HG03045 (cell line): Measurements from ENCODE around the gene PRIM2.
A peak's percentile ranks its signal among the peaks of the same experiment; 100 is the strongest.
"Not testable (repeated sequence)": the region's sequence is repeated elsewhere in the genome, so short reads cannot be mapped to it uniquely, and the experiment has no call there.

Experiments
- ATAC-seq: cut with Tn5 transposase; IDR thresholded peaks from one replicate; pipeline ENCODE4 v1.9.1; 2021; ENCODE audit warnings: mild to moderate bottlenecking, moderate library complexity; ENCODE audit not compliant: unreplicated experiment

PRIM2 gene

DNA sequence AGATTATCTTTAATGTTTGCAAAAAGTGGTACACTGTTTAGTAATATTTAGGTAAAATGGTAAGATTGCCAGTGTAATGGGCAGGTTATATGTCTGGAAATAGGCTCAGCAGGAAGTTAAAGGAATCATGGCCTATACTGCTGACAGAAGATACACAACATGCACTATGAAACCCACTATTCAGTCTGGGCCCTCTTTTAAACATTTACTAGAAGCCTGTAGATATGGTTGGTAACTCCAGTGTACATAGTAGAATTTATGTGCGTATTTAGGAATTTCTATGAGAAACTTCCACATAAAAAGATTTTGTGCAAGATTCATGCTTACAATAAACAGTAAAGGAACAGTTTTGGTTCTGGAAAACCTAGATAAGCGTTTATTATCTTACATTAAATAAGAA is 178.8 kb downstream of the PRIM2 start:
- not testable (repeated sequence) for ATAC-seq

DNA sequence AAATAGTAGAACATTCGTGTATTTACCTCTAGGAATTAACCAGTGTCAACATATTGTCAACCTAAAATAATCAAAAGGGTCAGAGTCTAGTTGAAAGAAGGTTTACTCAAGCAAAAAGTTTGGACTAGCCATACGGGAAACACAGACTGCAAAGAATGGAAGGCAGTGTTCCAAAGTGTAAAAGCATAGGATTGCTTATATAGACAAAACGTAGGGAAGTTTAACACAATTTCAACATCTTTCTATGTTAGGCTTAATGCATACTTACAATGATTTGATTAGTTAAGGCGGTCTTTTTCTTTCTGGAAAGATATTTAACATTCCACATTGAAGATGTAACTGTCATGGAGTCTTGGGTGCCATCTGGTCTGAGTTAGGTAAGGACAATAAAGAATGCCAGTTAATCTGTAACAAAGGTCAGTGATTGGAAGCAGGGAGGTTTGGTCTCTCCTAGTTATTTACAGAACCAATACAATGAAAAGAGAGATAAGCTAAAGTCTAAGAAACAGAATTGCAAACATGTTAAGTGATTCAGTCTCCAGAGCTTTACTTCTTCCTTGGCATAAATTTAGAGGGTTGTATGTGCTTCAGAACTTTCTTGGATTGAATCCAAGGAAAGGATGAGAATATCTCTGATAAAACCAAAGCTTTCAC is 183.1 kb downstream of the PRIM2 start:
- not testable (repeated sequence) for ATAC-seq

GRCh38 chr6:57502387-57502786 is 185.0 kb downstream of the PRIM2 start:
- ATAC-seq = not testable (repeated sequence)

DNA sequence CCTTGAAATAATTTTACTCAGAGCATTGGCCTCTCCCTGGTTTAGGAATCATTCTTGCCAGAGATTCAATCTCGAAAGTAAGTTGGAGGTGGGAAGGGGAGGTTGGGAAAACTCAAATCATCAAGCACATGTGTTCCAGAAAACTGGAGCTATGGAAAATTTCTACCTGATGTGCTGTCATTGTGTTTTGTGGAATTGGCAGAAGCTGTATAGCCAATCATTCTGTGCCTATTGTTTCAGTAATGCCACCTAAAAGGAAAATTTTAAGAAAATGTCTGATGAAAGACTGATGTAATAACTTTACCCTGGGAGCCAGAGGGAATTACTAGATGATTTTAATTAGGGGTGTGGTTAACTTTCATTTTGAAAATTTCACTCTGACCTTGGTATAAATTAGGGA is 187.8 kb downstream of the PRIM2 start:
- not testable (repeated sequence) for ATAC-seq

- ATAC-seq = not testable (repeated sequence)
Observed at GRCh38 chr6:57510390-57510789, 193.0 kb downstream of the PRIM2 start.

- not testable (repeated sequence) for ATAC-seq
Observed at GRCh38 chr6:57515171-57515570, 197.7 kb downstream of the PRIM2 start.

DNA sequence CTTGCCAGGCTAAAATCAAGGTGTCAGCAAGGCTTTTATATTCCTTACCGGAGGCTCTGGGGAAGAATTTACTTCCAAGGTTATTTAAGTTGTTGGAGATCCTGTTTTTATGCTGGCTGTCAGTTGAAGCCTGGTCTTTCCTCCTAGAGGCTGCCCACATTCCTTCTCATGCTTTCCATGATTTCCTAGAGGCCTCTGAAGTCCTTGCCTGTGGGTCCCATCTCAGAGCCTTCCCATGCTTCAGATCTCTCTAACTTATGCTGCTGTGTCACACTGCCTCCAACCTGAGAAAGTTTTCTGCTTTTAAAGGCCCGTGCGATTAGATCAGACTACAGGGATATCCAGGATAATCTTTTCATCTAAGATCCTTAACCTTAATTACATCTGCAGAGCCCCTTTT is 198.4 kb downstream of the PRIM2 start:
- not testable (repeated sequence) for ATAC-seq

DNA sequence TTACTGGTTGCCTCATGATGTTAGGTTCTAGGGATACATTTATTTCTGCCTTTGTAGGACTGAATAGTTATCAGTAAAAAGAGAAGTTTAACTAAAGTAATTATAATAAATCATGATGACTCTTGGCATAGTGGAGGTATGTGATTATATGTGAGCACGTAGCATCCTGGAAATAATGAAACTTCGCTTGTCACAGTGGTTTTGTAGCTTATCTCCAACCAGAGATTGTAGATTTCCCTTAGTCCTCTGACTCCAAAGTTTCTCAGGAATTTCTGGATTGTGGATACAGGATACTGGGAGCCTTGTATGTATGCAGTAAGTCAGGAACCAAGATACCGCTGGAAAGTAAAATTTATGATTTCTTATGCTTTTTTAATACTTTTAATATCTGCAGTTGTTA is 199.3 kb downstream of the PRIM2 start:
- ATAC-seq = not testable (repeated sequence)

DNA sequence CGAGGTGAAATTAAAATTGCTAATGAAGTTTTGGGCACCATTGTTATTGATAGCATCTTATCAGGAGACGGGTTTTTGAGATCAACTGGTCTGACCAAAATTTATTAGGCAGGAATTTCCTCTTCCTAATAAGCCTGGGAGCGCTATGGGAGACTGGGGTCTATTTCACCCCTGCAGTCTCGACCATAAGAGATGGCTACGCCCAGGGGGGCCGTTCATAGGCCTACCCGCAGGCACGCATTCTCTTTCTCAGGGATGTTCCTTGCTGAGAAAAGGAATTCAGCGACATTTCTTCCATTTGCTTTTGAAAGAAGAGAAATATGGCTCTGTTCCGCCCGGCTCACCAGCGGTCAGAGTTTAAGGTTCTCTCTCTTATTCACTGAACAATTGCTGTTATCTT is 201.8 kb downstream of the PRIM2 start:
- not testable (repeated sequence) for ATAC-seq

DNA sequence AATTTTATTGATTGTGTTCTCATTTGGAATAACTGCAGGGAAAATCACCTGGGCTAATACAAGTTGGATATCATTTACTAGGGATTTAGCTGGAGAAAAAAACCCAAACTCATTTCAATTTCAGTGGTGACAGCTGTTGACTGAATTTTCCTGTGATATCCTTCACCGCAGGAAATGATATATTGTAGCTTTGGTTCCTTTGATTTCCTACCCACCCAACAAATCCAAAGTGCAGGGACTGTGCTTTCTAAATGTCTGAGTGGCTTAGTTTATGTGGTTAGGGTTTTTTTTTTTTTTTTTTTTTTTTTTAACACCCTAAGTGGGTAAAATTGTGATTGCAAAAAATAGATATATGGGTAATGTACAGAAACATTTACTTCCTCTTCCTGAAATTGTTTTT is 203.7 kb downstream of the PRIM2 start:
- not testable (repeated sequence) for ATAC-seq

DNA sequence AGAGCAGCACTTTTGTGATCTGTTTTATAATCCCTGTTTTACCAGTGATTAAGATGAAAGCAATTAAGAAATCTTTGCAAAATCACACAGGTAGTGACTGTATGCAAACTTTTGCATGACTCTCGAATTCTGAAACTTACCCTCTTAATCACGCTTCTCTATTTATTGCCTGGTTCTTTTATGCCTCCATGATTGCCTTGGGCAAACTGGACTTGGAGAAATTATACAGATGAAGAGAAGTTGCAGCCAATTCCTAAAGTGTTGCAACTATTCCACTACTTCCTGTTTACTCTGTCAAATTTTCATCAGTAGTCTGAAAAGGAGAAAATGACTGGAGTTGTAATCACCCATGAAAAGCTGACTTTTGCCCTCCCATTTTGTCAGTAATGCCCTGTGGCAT is 205.8 kb downstream of the PRIM2 start:
- ATAC-seq = not testable (repeated sequence)

- ATAC-seq = not testable (repeated sequence)
Observed at GRCh38 chr6:57529755-57530154, 212.3 kb downstream of the PRIM2 start.

- ATAC-seq = not testable (repeated sequence)
Observed at GRCh38 chr6:57532660-57533059, 215.2 kb downstream of the PRIM2 start.

DNA sequence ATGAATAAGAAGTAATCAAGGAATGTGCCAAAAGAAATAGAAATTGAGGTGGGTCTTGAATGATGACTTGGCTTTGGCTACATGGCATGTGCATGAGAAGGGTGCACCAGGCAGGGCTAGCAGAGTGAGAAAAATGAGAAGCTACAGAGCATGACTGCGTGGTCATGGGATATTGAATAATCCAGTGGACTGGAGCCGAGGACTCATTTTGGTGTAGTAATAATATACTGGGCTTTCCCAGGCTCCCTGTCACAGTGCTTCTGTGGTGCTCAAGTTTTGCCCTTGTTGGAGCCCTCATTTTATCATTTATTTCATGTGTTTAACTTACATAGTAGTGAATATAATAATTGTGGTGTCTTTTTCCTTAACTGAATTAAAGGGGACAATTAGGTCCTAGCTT is 217.7 kb downstream of the PRIM2 start:
- ATAC-seq = not testable (repeated sequence)

DNA sequence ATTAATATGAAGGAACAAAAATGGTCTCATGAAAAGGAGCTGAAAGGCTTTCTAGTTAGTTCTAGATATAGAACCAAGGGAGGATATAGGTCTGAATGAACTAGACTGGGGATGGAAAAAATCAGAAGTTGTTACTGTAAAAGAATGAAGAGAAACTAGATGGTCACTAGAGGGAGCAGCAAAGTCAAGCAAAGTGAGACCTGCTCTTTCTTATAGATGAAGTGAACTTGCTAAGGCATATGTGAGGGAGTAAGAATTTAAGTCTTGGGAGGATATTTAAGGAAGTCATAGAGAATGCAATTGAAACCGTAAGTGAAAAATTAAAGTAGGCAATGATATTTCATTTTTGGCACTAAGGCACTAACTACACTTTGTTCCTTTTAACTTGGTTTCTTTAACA is 218.6 kb downstream of the PRIM2 start:
- ATAC-seq = peak; percentile 75

- not testable (repeated sequence) for ATAC-seq
Observed at GRCh38 chr6:57537916-57538315, 220.5 kb downstream of the PRIM2 start.

DNA sequence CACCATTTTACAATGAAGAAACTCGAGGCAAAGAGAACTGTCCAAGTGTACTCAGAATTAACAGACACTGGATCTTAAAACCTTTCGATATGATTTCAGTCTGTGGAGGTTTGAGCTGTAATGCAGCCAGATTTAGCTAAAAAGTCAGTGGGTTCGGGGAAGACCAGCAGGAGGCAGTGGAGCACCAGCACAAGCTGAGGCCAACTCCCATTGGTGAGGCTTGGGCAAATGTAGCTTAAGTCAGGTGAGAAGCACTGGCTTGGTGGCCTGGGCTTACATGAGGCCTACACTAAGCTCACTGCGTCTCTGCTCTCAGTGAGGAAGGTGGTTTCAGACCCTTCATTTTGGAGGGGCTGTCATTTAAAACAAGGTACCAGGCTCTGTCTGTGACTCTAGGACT is 234.5 kb downstream of the PRIM2 start:
- not testable (repeated sequence) for ATAC-seq

- not testable (repeated sequence) for ATAC-seq
Observed at GRCh38 chr6:57557855-57558254, 240.4 kb downstream of the PRIM2 start.

- not testable (repeated sequence) for ATAC-seq
Observed at GRCh38 chr6:57559170-57559569, 241.7 kb downstream of the PRIM2 start.

DNA sequence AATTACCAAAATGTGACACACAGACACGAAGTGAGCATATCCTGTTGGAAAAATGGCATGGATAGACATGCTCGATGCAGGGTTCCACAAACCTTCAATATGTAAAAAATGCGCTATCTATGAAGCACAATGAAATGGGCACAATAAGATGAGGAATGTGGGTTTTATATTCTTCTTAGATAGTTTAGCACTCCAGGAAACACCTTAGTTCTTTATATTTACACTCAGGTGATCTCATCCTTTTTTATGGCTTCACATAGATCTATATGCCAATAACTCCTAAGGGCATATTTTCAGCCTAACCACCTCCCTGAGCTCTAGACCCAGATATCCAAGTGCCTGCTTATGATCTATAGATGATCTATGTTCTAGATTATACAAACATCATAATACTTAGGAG is 244.8 kb downstream of the PRIM2 start:
- not testable (repeated sequence) for ATAC-seq

DNA sequence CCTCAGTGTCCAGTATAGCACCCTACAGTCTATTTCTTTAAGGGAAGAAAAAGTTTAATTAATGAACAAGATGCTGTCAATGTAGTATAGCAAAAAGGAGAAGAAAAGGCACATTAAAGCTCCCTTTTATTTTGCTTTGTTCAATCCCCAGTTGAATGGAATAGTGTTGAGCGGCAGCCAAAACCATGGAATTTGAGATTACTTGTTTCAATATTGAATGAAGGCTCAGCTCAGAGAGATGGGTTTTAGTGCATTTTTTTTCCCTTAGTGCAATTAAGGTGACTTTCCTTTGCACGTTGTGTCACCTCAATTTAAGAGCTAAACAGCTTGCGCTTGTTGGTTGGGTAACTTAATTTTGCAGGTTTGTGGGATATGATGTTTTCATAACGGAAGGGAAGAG is 254.7 kb downstream of the PRIM2 start:
- not testable (repeated sequence) for ATAC-seq

- not testable (repeated sequence) for ATAC-seq
Observed at GRCh38 chr6:57572844-57573243, 255.4 kb downstream of the PRIM2 start.

DNA sequence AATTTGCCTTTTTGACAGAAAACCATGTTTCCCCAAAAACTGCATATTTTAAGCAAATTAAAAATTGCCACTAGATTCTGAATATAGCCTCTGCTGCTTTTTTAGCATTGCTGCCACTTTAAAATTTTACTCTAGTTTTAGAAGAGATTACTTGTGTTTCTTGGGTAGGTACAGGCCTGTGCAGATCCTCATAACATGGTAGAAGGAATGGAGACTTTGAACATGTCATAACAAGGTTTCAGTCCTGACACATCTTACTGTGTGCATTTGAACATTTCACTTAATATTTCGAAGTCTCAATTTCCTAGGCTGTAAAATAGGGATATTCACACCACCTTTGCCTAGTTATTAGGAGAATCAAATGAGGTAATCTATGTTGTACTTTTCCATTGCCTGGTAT is 259.6 kb downstream of the PRIM2 start:
- not testable (repeated sequence) for ATAC-seq
